GM23338 (cell line): ENCODE results near the gene CSNK2B. TPM values are rescaled to one million over a fixed set of nuclear protein-coding genes. Genes with fewer than 3 reads are reported as not detected.
A peak's percentile ranks its signal among the peaks of the same experiment; 100 is the strongest.

ENCODE experiments used
- ATAC-seq: fragments of 200-7000 bp; cut with Tn5 transposase; 3 replicates; pipeline ENCODE4 v1.9.1; 2020
- DNase-seq: peaks from one replicate; pipeline ENCODE4 v3.0.0-alpha.2; 2015; ENCODE audit warnings: low spot score
- H2AFZ ChIP-seq: fragments of 200-600 bp; sonication (generic); 2 replicates; pipeline ENCODE4 v1.8.0; 2016; ENCODE audit warnings: antibody characterized with exemption, mild to moderate bottlenecking, moderate library complexity
- H3F3A ChIP-seq: fragments of 200-600 bp; sonication (generic); replicated peaks from 2 replicates; pipeline ENCODE4 v1.8.0; 2017; ENCODE audit warnings: antibody characterized with exemption, mixed run types, low read depth
- H3K27ac ChIP-seq: fragments of 200-600 bp; sonication (generic); 2 replicates; pipeline ENCODE4 v1.6.1; 2016; ENCODE audit warnings: low read depth
- H3K27me3 ChIP-seq: fragments of 200-600 bp; sonication (generic); 2 replicates; pipeline ENCODE4 v1.8.0; 2016; ENCODE audit warnings: mild to moderate bottlenecking, mixed run types, moderate library complexity; ENCODE audit not compliant: insufficient read depth
- H3K36me3 ChIP-seq: fragments of 200-600 bp; sonication (generic); 2 replicates; pipeline ENCODE4 v1.8.0; 2016; ENCODE audit warnings: mild to moderate bottlenecking; ENCODE audit not compliant: insufficient read depth
- H3K4me1 ChIP-seq: fragments of 200-600 bp; sonication (generic); 2 replicates; pipeline ENCODE4 v1.8.0; 2016; ENCODE audit warnings: mild to moderate bottlenecking, moderate library complexity; ENCODE audit not compliant: insufficient read depth
- H3K4me2 ChIP-seq: fragments of 200-600 bp; sonication (generic); 2 replicates; pipeline ENCODE4 v1.7.1; 2017; ENCODE audit warnings: mixed run types
- H3K4me3 ChIP-seq: fragments of 200-600 bp; sonication (generic); 2 replicates; pipeline ENCODE4 v1.6.1; 2016; ENCODE audit warnings: mixed run types
- H3K79me2 ChIP-seq: fragments of 200-600 bp; sonication (generic); replicated peaks from 2 replicates; pipeline ENCODE4 v1.8.0; 2017; ENCODE audit warnings: mild to moderate bottlenecking; ENCODE audit not compliant: insufficient read depth
- H3K9me2 ChIP-seq: fragments of 200-600 bp; sonication (generic); 2 replicates; pipeline ENCODE4 v1.8.0; 2017; ENCODE audit not compliant: insufficient read depth
- H4K20me1 ChIP-seq: fragments of 200-600 bp; sonication (generic); replicated peaks from 2 replicates; pipeline ENCODE4 v1.8.0; 2017; ENCODE audit warnings: mild to moderate bottlenecking; ENCODE audit not compliant: insufficient read depth
- H3K27ac Mint-ChIP-seq: 2 replicates; pipeline ENCODE4 v1.8.0; 2020; ENCODE audit warnings: inconsistent platforms, mild to moderate bottlenecking, moderate library complexity, mixed read lengths
- H3K27me3 Mint-ChIP-seq: 3 replicates; pipeline ENCODE4 v1.8.0; 2022; ENCODE audit warnings: low read depth, mild to moderate bottlenecking, moderate library complexity, mixed read lengths, inconsistent platforms; ENCODE audit not compliant: insufficient read depth, poor library complexity
- H3K36me3 Mint-ChIP-seq: 3 replicates; pipeline ENCODE4 v1.8.0; 2021; ENCODE audit warnings: low read depth, mild to moderate bottlenecking, inconsistent platforms, moderate library complexity, mixed read lengths
- H3K4me1 Mint-ChIP-seq: 3 replicates; pipeline ENCODE4 v1.8.0; 2020; ENCODE audit warnings: mild to moderate bottlenecking, inconsistent platforms, mixed read lengths
- H3K4me3 Mint-ChIP-seq: 3 replicates; pipeline ENCODE4 v1.8.0; 2021; ENCODE audit warnings: moderate library complexity, mild to moderate bottlenecking, inconsistent platforms, mixed read lengths
- H3K9me3 Mint-ChIP-seq: 3 replicates; pipeline ENCODE4 v1.8.0; 2020; ENCODE audit warnings: moderate library complexity, mild to moderate bottlenecking, inconsistent platforms, mixed read lengths
- CREB1 ChIP-seq: fragments of 250-450 bp; sonication (Bioruptor Pico); IDR thresholded peaks from 2 replicates; pipeline ENCODE4 v1.5.0; 2020; ENCODE audit warnings: low read depth, mild to moderate bottlenecking, moderate library complexity
- CTCF ChIP-seq, 2 experiments: fragments of 200-600 bp in 1 of 2; sonication (generic) in 1 of 2; conservative IDR thresholded peaks; 2 replicates each; pipeline versions ENCODE4 v1.5.1 to v1.6.1; 2016 to 2017; ENCODE audit warnings: antibody characterized with exemption in 2 of 2, low read depth in 2 of 2, mild to moderate bottlenecking in 2 of 2, moderate library complexity in 1 of 2
- EZH2 ChIP-seq: fragments of 200-600 bp; sonication (generic); IDR thresholded peaks from one replicate; pipeline ENCODE4 v1.8.0; 2017; ENCODE audit warnings: antibody characterized with exemption, mild to moderate bottlenecking, low read depth; ENCODE audit not compliant: unreplicated experiment
- JUNB ChIP-seq: IDR thresholded peaks from one replicate; pipeline ENCODE4 v1.6.1; 2016; ENCODE audit warnings: antibody characterized with exemption; ENCODE audit not compliant: unreplicated experiment
- NANOG ChIP-seq: IDR thresholded peaks from 2 replicates; pipeline ENCODE4 v1.6.1; 2016; ENCODE audit warnings: antibody characterized with exemption, borderline replicate concordance
- POLR2AphosphoS5 ChIP-seq: IDR thresholded peaks from 2 replicates; pipeline ENCODE4 v1.6.1; 2016; ENCODE audit warnings: antibody characterized with exemption, low read depth
- STAT1 ChIP-seq: IDR thresholded peaks from one replicate; pipeline ENCODE4 v1.6.1; 2016; ENCODE audit warnings: antibody characterized with exemption; ENCODE audit not compliant: unreplicated experiment
- ZNF114 ChIP-seq: fragments of 250-450 bp; sonication (Bioruptor Pico); IDR thresholded peaks from 2 replicates; pipeline ENCODE4 v1.5.0; 2020; ENCODE audit warnings: mild to moderate bottlenecking, moderate library complexity
- ZNF331 ChIP-seq: fragments of 250-450 bp; sonication (Bioruptor Pico); IDR thresholded peaks from 2 replicates; pipeline ENCODE4 v1.5.0; 2020; ENCODE audit warnings: low read depth, mild to moderate bottlenecking, moderate library complexity
- ZNF462 ChIP-seq: fragments of 250-450 bp; sonication (Bioruptor Pico); IDR thresholded peaks from 2 replicates; pipeline ENCODE4 v1.5.0; 2020; ENCODE audit warnings: mild to moderate bottlenecking, moderate library complexity
- polyA plus RNA-seq: library from polyadenylated mRNA; unstranded; fragments of >200 nt; fragmentation: Nextera tagmentation; extraction: Ambion mirVana; gene quantifications from 2 replicates; pipeline ENCODE4 v1.2.1, GENCODE V29; 2016
- total RNA-seq: library from RNA; depleted of rRNA; stranded (reverse); fragments of >200 nt; shearing (Covaris generic); gene quantifications from 2 replicates; pipeline ENCODE4 v1.2.3, GENCODE V29; 2014

CSNK2B gene
- total and polyA plus RNA-seq, 2 experiments from 2014 or later, result 260 to 271 TPM

GRCh38 chr6:31639043-31639442 is 26.8 kb upstream of the CSNK2B start:
- Mint-ChIP-seq H3K9me3 (no peaks in the 10 kb centered on the region), H3K27me3 (peaks cover 6% of the 10 kb centered on the region), H3K36me3 (peaks cover 86% of the 10 kb centered on the region), H3K27ac (no peak overlapping the region), H3K4me3 (no peak overlapping the region; the same call in 2 of the 3 replicates), H3K4me1 (no peaks in the 10 kb centered on the region)
- TF ChIP-seq POLR2AphosphoS5 (no peak), CREB1 (CRISPR knock-in tag) (no peak), ZNF114 (no peak), NANOG (no peak), EZH2 (no peak), ZNF462 (CRISPR knock-in tag) (no peak), JUNB (no peak), ZNF331 (CRISPR knock-in tag) (no peak), CTCF (conservative IDR thresholded peaks at IDR 0.05; ENCODE audit: low read depth in 2 of 2) (no peak), STAT1 (no peak)
- Histone ChIP-seq H2AFZ (no peak overlapping the region), H3K4me1 (no peaks in the 10 kb centered on the region), H4K20me1 (peaks cover 25% of the 10 kb centered on the region), H3K27me3 (no peaks in the 10 kb centered on the region), H3K79me2 (no peaks in the 10 kb centered on the region), H3K27ac (peak overlapping the region; percentile 80), H3F3A (peaks cover 55% of the 10 kb centered on the region), H3K9me2 (no peaks in the 10 kb centered on the region), H3K4me3 (no peak overlapping the region), H3K36me3 (peaks cover 54% of the 10 kb centered on the region), H3K4me2 (no peak overlapping the region)
- ATAC-seq, result no peak
- DNase-seq, result no peak
